GM23248 (cell line): ENCODE measurements around the gene APOL4. TPM values are rescaled to one million over a fixed set of nuclear protein-coding genes. Genes with fewer than 3 reads are reported as not detected.

Experiments used
- DNase-seq: peaks from one replicate; pipeline ENCODE4 v3.0.0-alpha.2; 2015
- H2AFZ ChIP-seq: fragments of 200-600 bp; sonication (generic); 2 replicates; pipeline ENCODE4 v1.6.1; 2016; ENCODE audit warnings: antibody characterized with exemption
- H3F3A ChIP-seq: fragments of 200-600 bp; sonication (generic); 2 replicates; pipeline ENCODE4 v1.6.1; 2016; ENCODE audit warnings: mild to moderate bottlenecking, antibody characterized with exemption, mixed run types; ENCODE audit not compliant: insufficient read depth
- H3K27ac ChIP-seq: fragments of 200-600 bp; sonication (generic); 2 replicates; pipeline ENCODE4 v1.5.1; 2016; ENCODE audit warnings: mild to moderate bottlenecking
- H3K27me3 ChIP-seq: fragments of 200-600 bp; sonication (generic); replicated peaks from 2 replicates; pipeline ENCODE4 v1.6.1; 2016; ENCODE audit warnings: mild to moderate bottlenecking; ENCODE audit not compliant: insufficient read depth
- H3K36me3 ChIP-seq: fragments of 200-600 bp; sonication (generic); 2 replicates; pipeline ENCODE4 v1.6.1; 2016; ENCODE audit warnings: low read depth, mild to moderate bottlenecking
- H3K4me1 ChIP-seq: fragments of 200-600 bp; sonication (generic); 2 replicates; pipeline ENCODE4 v1.6.1; 2016; ENCODE audit warnings: mild to moderate bottlenecking; ENCODE audit not compliant: insufficient read depth
- H3K4me2 ChIP-seq: fragments of 200-600 bp; sonication (generic); one replicate; pipeline ENCODE4 v1.6.1; 2016; ENCODE audit warnings: mild to moderate bottlenecking; ENCODE audit not compliant: unreplicated experiment
- H3K4me3 ChIP-seq: fragments of 200-600 bp; sonication (generic); 2 replicates; pipeline ENCODE4 v1.5.1; 2016; ENCODE audit warnings: mild to moderate bottlenecking
- H3K79me2 ChIP-seq: fragments of 200-600 bp; sonication (generic); 2 replicates; pipeline ENCODE4 v1.6.1; 2016; ENCODE audit warnings: mild to moderate bottlenecking; ENCODE audit not compliant: insufficient read depth
- H3K9ac ChIP-seq: fragments of 200-600 bp; sonication (generic); 2 replicates; pipeline ENCODE4 v1.6.1; 2016; ENCODE audit warnings: mild to moderate bottlenecking
- H3K9me2 ChIP-seq: fragments of 200-600 bp; sonication (generic); 2 replicates; pipeline ENCODE4 v1.6.1; 2016; ENCODE audit warnings: mixed run types, mild to moderate bottlenecking, moderate library complexity; ENCODE audit not compliant: insufficient read depth
- H3K9me3 ChIP-seq: fragments of 200-600 bp; sonication (generic); one replicate; pipeline ENCODE4 v1.6.1; 2017; ENCODE audit warnings: low read depth
- H4K20me1 ChIP-seq: fragments of 200-600 bp; sonication (generic); 2 replicates; pipeline ENCODE4 v1.6.0; 2016; ENCODE audit not compliant: insufficient read depth
- EZH2 ChIP-seq: fragments of 200-600 bp; sonication (generic); IDR thresholded peaks from 2 replicates; pipeline ENCODE4 v1.6.1; 2018; ENCODE audit warnings: antibody characterized with exemption, mild to moderate bottlenecking; ENCODE audit not compliant: insufficient read depth, poor library complexity, severe bottlenecking
- EZH2phosphoT487 ChIP-seq: fragments of 200-600 bp; sonication (generic); IDR thresholded peaks from 2 replicates; pipeline ENCODE4 v1.6.1; 2018; ENCODE audit warnings: antibody characterized with exemption, moderate library complexity, mild to moderate bottlenecking, low read depth; ENCODE audit not compliant: insufficient read depth
- WGBS, 2 experiments: methylation state at CpG; one replicate each; pipeline ENCODE4 v1.1.6; 2015 to 2017; ENCODE audit warnings: low lambda C conversion rate in 2 of 2, low coverage in 1 of 2; ENCODE audit errors: missing lambda C conversion rate in 2 of 2; 5-methylcytosine and 5-hydroxymethylcytosine counted together
- in situ Hi-C: fragments of 300-500 bp; cut with MboI; formaldehyde crosslinking; loops from 2 replicates; pipeline ENCODE4 v1.15.0; 2020
- polyA plus RNA-seq: library from polyadenylated mRNA; unstranded; fragments of >200 nt; fragmentation: Nextera tagmentation; extraction: Ambion mirVana; gene quantifications from 2 replicates; pipeline ENCODE4 v1.2.1, GENCODE V29; 2016
- total RNA-seq: library from RNA; depleted of rRNA; stranded (reverse); fragments of >200 nt; shearing (Covaris generic); gene quantifications from 2 replicates; pipeline ENCODE4 v1.2.3, GENCODE V29; 2014

The APOL4 gene
- total and polyA plus RNA-seq, 2 experiments from 2014 or later = not detected

- Histone ChIP-seq H3K27me3 (no peaks in the 10 kb centered on the region), H3K4me3 (no peak overlapping the region), H3K9me2 (no peaks in the 10 kb centered on the region), H4K20me1 (no peaks in the 10 kb centered on the region), H3K79me2 (no peaks in the 10 kb centered on the region), H3K4me2 (no peak overlapping the region), H3K4me1 (peaks cover 3% of the 10 kb centered on the region; the same call in 1 of the 2 replicates), H3K9me3 (no peaks in the 10 kb centered on the region), H3K36me3 (no peaks in the 10 kb centered on the region), H3K27ac (no peak overlapping the region), H2AFZ (no peak overlapping the region), H3F3A (0 out of 2 replicates have a peak, but pooled peaks cover 9% of the 10 kb centered on the region), H3K9ac (no peak overlapping the region)
- in situ Hi-C loops = loop anchor here (25.0 kb wide), 1 partner anchor 292 kb away; the partner anchor contains the start of gene TXN2
- DNase-seq = peak; percentile 77
- no peak for TF ChIP-seq EZH2phosphoT487
- 50 to 55% methylated on average over 5 of the region's 5 CpGs for WGBS, 2 experiments
Measured at GRCh38 chr22:36194971-36195370, 6.6 kb downstream of the APOL4 start.

GRCh38 chr22:36194385-36194784, 7.2 kb downstream of the APOL4 start:
- WGBS, 2 experiments = 64 to 67% methylated on average over 2 of the region's 2 CpGs
- H3K4me3 ChIP-seq = no peak overlapping the region
- H4K20me1 ChIP-seq = no peaks in the 10 kb centered on the region
- H3K79me2 ChIP-seq = no peaks in the 10 kb centered on the region
- no peaks in the 10 kb centered on the region for H3K9me3 ChIP-seq
- TF ChIP-seq EZH2 = no peak
- H3K27ac ChIP-seq = no peak overlapping the region
- H3K4me2 ChIP-seq = no peak overlapping the region
- H2AFZ ChIP-seq = no peak overlapping the region
- no peak overlapping the region for H3K9ac ChIP-seq
- 0 out of 2 replicates have a peak, but pooled peaks cover 9% of the 10 kb centered on the region for H3F3A ChIP-seq
- no peak for DNase-seq
- no peaks in the 10 kb centered on the region for H3K27me3 ChIP-seq
- H3K4me1 ChIP-seq = peaks cover 3% of the 10 kb centered on the region; the same call in 1 of the 2 replicates
- in situ Hi-C loops = loop anchor here (25.0 kb wide), 1 partner anchor 293 kb away; the partner anchor contains the start of gene TXN2
- no peaks in the 10 kb centered on the region for H3K36me3 ChIP-seq
- H3K9me2 ChIP-seq = no peaks in the 10 kb centered on the region

- no peak overlapping the region for H3K4me2 ChIP-seq
- H3K27ac ChIP-seq = no peak overlapping the region
- H3K9me2 ChIP-seq = no peaks in the 10 kb centered on the region
- no peaks in the 10 kb centered on the region for H3K9me3 ChIP-seq
- 42 to 52% methylated on average over 3 of the region's 3 CpGs for WGBS, 2 experiments
- DNase-seq = no peak
- 0 out of 2 replicates have a peak, but pooled peaks cover 9% of the 10 kb centered on the region for H3F3A ChIP-seq
- H2AFZ ChIP-seq = no peak overlapping the region
- H4K20me1 ChIP-seq = no peaks in the 10 kb centered on the region
- no peak for TF ChIP-seq EZH2
- TF ChIP-seq EZH2phosphoT487 = no peak
- H3K4me3 ChIP-seq = no peak overlapping the region
- peaks cover 3% of the 10 kb centered on the region; the same call in 1 of the 2 replicates for H3K4me1 ChIP-seq
- no peaks in the 10 kb centered on the region for H3K79me2 ChIP-seq
- H3K9ac ChIP-seq = no peak overlapping the region
- no peaks in the 10 kb centered on the region for H3K36me3 ChIP-seq
- in situ Hi-C loops = loop anchor here (25.0 kb wide), 1 partner anchor 294 kb away; the partner anchor contains the start of gene TXN2
- no peaks in the 10 kb centered on the region for H3K27me3 ChIP-seq
Measured at GRCh38 chr22:36193577-36193976, 8.0 kb downstream of the APOL4 start.

- Histone ChIP-seq H3K9ac (no peak overlapping the region), H3K4me3 (no peak overlapping the region), H3K4me1 (peaks cover 3% of the 10 kb centered on the region; the same call in 1 of the 2 replicates), H2AFZ (no peak overlapping the region), H3K9me3 (no peaks in the 10 kb centered on the region), H3K27me3 (no peaks in the 10 kb centered on the region), H3F3A (0 out of 2 replicates have a peak, but pooled peaks cover 9% of the 10 kb centered on the region), H3K79me2 (no peaks in the 10 kb centered on the region), H3K9me2 (no peaks in the 10 kb centered on the region), H3K4me2 (no peak overlapping the region), H3K36me3 (no peaks in the 10 kb centered on the region), H3K27ac (no peak overlapping the region), H4K20me1 (no peaks in the 10 kb centered on the region)
- no peak for DNase-seq
- 85 to 86% methylated on average over 3 of the region's 3 CpGs for WGBS, 2 experiments
- TF ChIP-seq EZH2 (no peak), EZH2phosphoT487 (no peak)
- in situ Hi-C loops = loop anchor here (25.0 kb wide), 1 partner anchor 294 kb away; the partner anchor contains the start of gene TXN2
Measured at GRCh38 chr22:36193171-36193570, 8.4 kb downstream of the APOL4 start.
